H9 (cell line): ENCODE results near the gene CCDC33. TPM values are rescaled to one million over a fixed set of nuclear protein-coding genes. Genes with fewer than 3 reads are reported as not detected.

Experiments
- DNase-seq: peaks from one replicate; pipeline ENCODE4 v3.0.0-alpha.2; 2017
- H2AFZ ChIP-seq: one replicate; pipeline ENCODE4 v1.6.1; 2013; ENCODE audit warnings: mild to moderate bottlenecking, low read length, control low read depth, moderate library complexity
- H2AK5ac ChIP-seq: 2 replicates; pipeline ENCODE4 v1.6.1; 2013; ENCODE audit warnings: low read length, control low read depth, mixed read lengths; ENCODE audit not compliant: insufficient read length
- H2BK120ac ChIP-seq: one replicate; pipeline ENCODE4 v1.6.1; 2013; ENCODE audit warnings: low read depth, mild to moderate bottlenecking, low read length, control low read depth, inconsistent platforms; ENCODE audit not compliant: poor library complexity, severe bottlenecking
- H2BK12ac ChIP-seq: 2 replicates; pipeline ENCODE4 v1.6.1; 2013; ENCODE audit warnings: low read length, control low read depth, mixed read lengths, low read depth; ENCODE audit not compliant: insufficient read length
- H2BK15ac ChIP-seq: 2 replicates; pipeline ENCODE4 v1.6.1; 2013; ENCODE audit warnings: low read depth, low read length, control low read depth
- H2BK20ac ChIP-seq: one replicate; pipeline ENCODE4 v1.6.1; 2013; ENCODE audit warnings: low read depth, mild to moderate bottlenecking, low read length, control low read depth, inconsistent platforms; ENCODE audit not compliant: poor library complexity, severe bottlenecking
- H2BK5ac ChIP-seq: 2 replicates; pipeline ENCODE4 v1.6.1; 2013; ENCODE audit warnings: low read length, control low read depth, mixed read lengths; ENCODE audit not compliant: insufficient read length
- H3K14ac ChIP-seq: 2 replicates; pipeline ENCODE4 v1.6.1; 2013; ENCODE audit warnings: low read length, control low read depth; ENCODE audit not compliant: insufficient read depth
- H3K18ac ChIP-seq: 2 replicates; pipeline ENCODE4 v1.6.1; 2013; ENCODE audit warnings: low read depth, mild to moderate bottlenecking, mixed read lengths, low read length, control low read depth; ENCODE audit not compliant: insufficient read length
- H3K23ac ChIP-seq: 2 replicates; pipeline ENCODE4 v1.6.1; 2013; ENCODE audit warnings: low read length, control low read depth, mixed read lengths, low read depth; ENCODE audit not compliant: insufficient read length
- H3K23me2 ChIP-seq: 2 replicates; pipeline ENCODE4 v1.6.1; 2013; ENCODE audit warnings: low read depth, mild to moderate bottlenecking, mixed read lengths, low read length, control low read depth; ENCODE audit not compliant: insufficient read length, poor library complexity, severe bottlenecking
- H3K27ac ChIP-seq: 2 replicates; pipeline ENCODE4 v1.5.1; 2013; ENCODE audit warnings: low read length, control low read depth, mixed read lengths, low read depth; ENCODE audit not compliant: insufficient read length
- H3K27me3 ChIP-seq: 2 replicates; pipeline ENCODE4 v1.6.1; 2013; ENCODE audit warnings: low read length, control low read depth, inconsistent platforms; ENCODE audit not compliant: insufficient read depth
- H3K4ac ChIP-seq: 2 replicates; pipeline ENCODE4 v1.6.1; 2013; ENCODE audit warnings: low read depth, mild to moderate bottlenecking, control low read depth, inconsistent platforms, low read length, moderate library complexity
- H3K4me1 ChIP-seq: 2 replicates; pipeline ENCODE4 v1.6.1; 2013; ENCODE audit warnings: low read length, control low read depth, inconsistent platforms; ENCODE audit not compliant: insufficient read depth
- H3K4me2 ChIP-seq: 2 replicates; pipeline ENCODE4 v1.6.1; 2013; ENCODE audit warnings: low read length, control low read depth, mixed read lengths; ENCODE audit not compliant: insufficient read length, insufficient read depth
- H3K56ac ChIP-seq: 2 replicates; pipeline ENCODE4 v1.6.1; 2013; ENCODE audit warnings: low read depth, mild to moderate bottlenecking, mixed read lengths, low read length, control low read depth; ENCODE audit not compliant: insufficient read length
- H3K79me1 ChIP-seq: 2 replicates; pipeline ENCODE4 v1.6.1; 2013; ENCODE audit warnings: low read depth, mild to moderate bottlenecking, moderate library complexity, low read length, control low read depth, inconsistent platforms; ENCODE audit not compliant: insufficient read depth, poor library complexity, severe bottlenecking
- H3K79me2 ChIP-seq: 2 replicates; pipeline ENCODE4 v1.6.1; 2013; ENCODE audit warnings: low read length, control low read depth, inconsistent platforms; ENCODE audit not compliant: insufficient read depth
- H3K9ac ChIP-seq: 2 replicates; pipeline ENCODE4 v1.6.1; 2013; ENCODE audit warnings: low read length, control low read depth, mixed read lengths; ENCODE audit not compliant: insufficient read length; ENCODE audit errors: extremely low read depth
- H3K9me3 ChIP-seq: one replicate; pipeline ENCODE4 v1.6.1; 2013; ENCODE audit warnings: low read depth, low read length, inconsistent platforms; ENCODE audit not compliant: control insufficient read depth
- H3T11ph ChIP-seq: one replicate; pipeline ENCODE4 v1.6.1; 2013; ENCODE audit warnings: mild to moderate bottlenecking, low read length, control low read depth, inconsistent platforms
- H4K20me1 ChIP-seq: one replicate; pipeline ENCODE4 v1.6.1; 2013; ENCODE audit not compliant: control insufficient read depth, insufficient read length, insufficient read depth
- H4K5ac ChIP-seq: 2 replicates; pipeline ENCODE4 v1.6.1; 2013; ENCODE audit warnings: low read depth, mild to moderate bottlenecking, mixed read lengths, low read length, control low read depth; ENCODE audit not compliant: insufficient read length
- H4K8ac ChIP-seq: replicated peaks from 2 replicates; pipeline ENCODE4 v1.6.1; 2013; ENCODE audit warnings: low read length, control low read depth, mixed read lengths, low read depth; ENCODE audit not compliant: insufficient read length
- H4K91ac ChIP-seq: 2 replicates; pipeline ENCODE4 v1.6.1; 2013; ENCODE audit warnings: low read depth, mild to moderate bottlenecking, moderate library complexity, mixed read lengths, low read length, control low read depth; ENCODE audit not compliant: insufficient read length
- H3K27ac Mint-ChIP-seq, 3 experiments: 2 replicates in 2 of 3; 3 replicates in 1 of 3; pipeline ENCODE4 v1.8.0; 2020 to 2021; ENCODE audit warnings: mixed read lengths in 3 of 3, mild to moderate bottlenecking in 1 of 3, moderate library complexity in 1 of 3
- H3K27me3 Mint-ChIP-seq: 2 replicates; pipeline ENCODE4 v1.8.0; 2021; ENCODE audit warnings: low read depth, mild to moderate bottlenecking, moderate library complexity, mixed read lengths
- H3K36me3 Mint-ChIP-seq, 3 experiments: 2 replicates in 2 of 3; 3 replicates in 1 of 3; pipeline ENCODE4 v1.8.0; 2020 to 2021; ENCODE audit warnings: low read depth in 3 of 3, mixed read lengths in 3 of 3; ENCODE audit not compliant: insufficient read depth in 1 of 3
- H3K4me1 Mint-ChIP-seq, 2 experiments: 2 replicates each; pipeline ENCODE4 v1.8.0; 2020; ENCODE audit warnings: mixed read lengths in 2 of 2
- H3K4me3 Mint-ChIP-seq, 2 experiments: 2 replicates in 1 of 2; 3 replicates in 1 of 2; pipeline ENCODE4 v1.8.0; 2020 to 2021; ENCODE audit warnings: mild to moderate bottlenecking in 2 of 2, mixed read lengths in 2 of 2, moderate library complexity in 1 of 2
- H3K9me3 Mint-ChIP-seq, 2 experiments: 2 replicates in 1 of 2; 3 replicates in 1 of 2; pipeline ENCODE4 v1.8.0; 2020; ENCODE audit warnings: mild to moderate bottlenecking in 2 of 2, mixed read lengths in 2 of 2, moderate library complexity in 1 of 2
- WGBS: extraction: QIAGEN DNeasy Blood & Tissue Kit; methylation state at CpG from one replicate; pipeline ENCODE4 v1.1.7; 2013; ENCODE audit warnings: missing lambda C conversion rate, low lambda C conversion rate, mixed read lengths; ENCODE audit not compliant: insufficient read length; ENCODE audit errors: extremely low coverage; 5-methylcytosine and 5-hydroxymethylcytosine counted together
- total RNA-seq: library from RNA; stranded (reverse); gene quantifications from 2 replicates; pipeline ENCODE4 v1.2.1, GENCODE V29; 2021
- TF ChIP-seq, protein P1 (sequence below): fragments of 200-600 bp; sonication (generic); conservative IDR thresholded peaks from 3 replicates; pipeline ENCODE4 v1.8.0; 2021; ENCODE audit warnings: antibody characterized with exemption, mild to moderate bottlenecking

The CCDC33 gene
- total RNA-seq, 1 experiment from 2014 or later = 4.6 TPM

- no peak overlapping the region for H2BK12ac ChIP-seq
- H2BK15ac ChIP-seq = no peak overlapping the region
- Mint-ChIP-seq H3K4me3 (no peak overlapping the region), H3K4me1 (peaks cover 34% of the 10 kb centered on the region in 2 experiments), H3K27ac (no peak overlapping the region), H3K9me3 (no peaks in the 10 kb centered on the region), H3K36me3 (no peaks in the 10 kb centered on the region), H3K27me3 (peaks cover 98% of the 10 kb centered on the region)
- no peak overlapping the region for H3K4me2 ChIP-seq
- H2AK5ac ChIP-seq = no peak overlapping the region
- no peak overlapping the region for H3K27ac ChIP-seq
- H4K5ac ChIP-seq = no peak overlapping the region
- no peak overlapping the region for H2BK20ac ChIP-seq
- H3K27me3 ChIP-seq = peaks cover 3% of the 10 kb centered on the region; the same call in 1 of the 2 replicates
- no peak for DNase-seq
- no peak overlapping the region for H3K14ac ChIP-seq
- no peak overlapping the region for H4K8ac ChIP-seq
- no peak overlapping the region for H3K56ac ChIP-seq
- no peak overlapping the region for H3K4ac ChIP-seq
- H3K79me1 ChIP-seq = no peaks in the 10 kb centered on the region
- H4K20me1 ChIP-seq = no peaks in the 10 kb centered on the region
- H2BK120ac ChIP-seq = no peak overlapping the region
- no peaks in the 10 kb centered on the region for H3K9me3 ChIP-seq
- no peak overlapping the region for H3K23ac ChIP-seq
- H3K9ac ChIP-seq = no peak overlapping the region
- TF ChIP-seq, protein P1, sequence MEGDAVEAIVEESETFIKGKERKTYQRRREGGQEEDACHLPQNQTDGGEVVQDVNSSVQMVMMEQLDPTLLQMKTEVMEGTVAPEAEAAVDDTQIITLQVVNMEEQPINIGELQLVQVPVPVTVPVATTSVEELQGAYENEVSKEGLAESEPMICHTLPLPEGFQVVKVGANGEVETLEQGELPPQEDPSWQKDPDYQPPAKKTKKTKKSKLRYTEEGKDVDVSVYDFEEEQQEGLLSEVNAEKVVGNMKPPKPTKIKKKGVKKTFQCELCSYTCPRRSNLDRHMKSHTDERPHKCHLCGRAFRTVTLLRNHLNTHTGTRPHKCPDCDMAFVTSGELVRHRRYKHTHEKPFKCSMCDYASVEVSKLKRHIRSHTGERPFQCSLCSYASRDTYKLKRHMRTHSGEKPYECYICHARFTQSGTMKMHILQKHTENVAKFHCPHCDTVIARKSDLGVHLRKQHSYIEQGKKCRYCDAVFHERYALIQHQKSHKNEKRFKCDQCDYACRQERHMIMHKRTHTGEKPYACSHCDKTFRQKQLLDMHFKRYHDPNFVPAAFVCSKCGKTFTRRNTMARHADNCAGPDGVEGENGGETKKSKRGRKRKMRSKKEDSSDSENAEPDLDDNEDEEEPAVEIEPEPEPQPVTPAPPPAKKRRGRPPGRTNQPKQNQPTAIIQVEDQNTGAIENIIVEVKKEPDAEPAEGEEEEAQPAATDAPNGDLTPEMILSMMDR = no peak
- H4K91ac ChIP-seq = no peak overlapping the region
- no peak overlapping the region for H2BK5ac ChIP-seq
- H3K4me1 ChIP-seq = peaks cover 3% of the 10 kb centered on the region; the same call in 1 of the 2 replicates
- WGBS = no CpG with 5 or more reads among the region's 1 CpG
- no peak overlapping the region for H2AFZ ChIP-seq
- H3K23me2 ChIP-seq = peaks cover 4% of the 10 kb centered on the region
- no peak overlapping the region for H3T11ph ChIP-seq
- no peaks in the 10 kb centered on the region for H3K79me2 ChIP-seq
- H3K18ac ChIP-seq = no peak overlapping the region
Measured at GRCh38 chr15:74297887-74298286, 61.8 kb downstream of the CCDC33 start.
